Liver (tissue), 3 donors: ENCODE measurements around the gene TMEM107.

Source experiments
- EGR1 ChIP-seq, 2 donors: IDR thresholded peaks; 2 replicates each; pipeline ENCODE4 v1.6.1; 2016 to 2018; ENCODE audit warnings: antibody characterized with exemption in 2 of 2, low read depth in 2 of 2
- FOXA1 ChIP-seq: IDR thresholded peaks from 2 replicates; pipeline ENCODE4 v1.6.1; 2016; ENCODE audit warnings: antibody characterized with exemption
- GABPA ChIP-seq, 2 donors: IDR thresholded peaks in 1 of 2; conservative IDR thresholded peaks in 1 of 2; 2 replicates each; pipeline ENCODE4 v1.6.1; 2016; ENCODE audit warnings: antibody characterized with exemption in 2 of 2, mild to moderate bottlenecking in 1 of 2, moderate library complexity in 1 of 2
- HNF4A ChIP-seq, 2 donors: conservative IDR thresholded peaks; 2 replicates each; pipeline ENCODE4 v1.6.1; 2016; ENCODE audit warnings: antibody characterized with exemption in 2 of 2, mild to moderate bottlenecking in 2 of 2
- JUND ChIP-seq, 2 donors: IDR thresholded peaks; 2 replicates each; pipeline ENCODE4 v1.6.1; 2016; ENCODE audit warnings: antibody characterized with exemption in 2 of 2
- RAD21 ChIP-seq, 2 donors: IDR thresholded peaks; 2 replicates each; pipeline ENCODE4 v1.6.1; 2016; ENCODE audit warnings: antibody characterized with exemption in 2 of 2, mild to moderate bottlenecking in 2 of 2
- RXRA ChIP-seq, 2 donors: IDR thresholded peaks; 2 replicates each; pipeline ENCODE4 v1.6.1; 2017 to 2018; ENCODE audit warnings: antibody characterized with exemption in 2 of 2, mild to moderate bottlenecking in 1 of 2
- TAF1 ChIP-seq: conservative IDR thresholded peaks from 2 replicates; pipeline ENCODE4 v1.6.1; 2016; ENCODE audit warnings: antibody characterized with exemption, mild to moderate bottlenecking
- YY1 ChIP-seq: IDR thresholded peaks from 2 replicates; pipeline ENCODE4 v1.6.1; 2016; ENCODE audit warnings: antibody characterized with exemption, mild to moderate bottlenecking
- TF ChIP-seq, protein P1 (sequence below): fragments of 150-350 bp; IDR thresholded peaks from 2 replicates; pipeline ENCODE4 v1.5.1; 2017; ENCODE audit warnings: improper control_type of control experiment, low read depth, low read length; ENCODE audit not compliant: missing input control
- TF ChIP-seq, protein P2 (sequence below): IDR thresholded peaks from 2 replicates; pipeline ENCODE4 v1.6.1; 2016; ENCODE audit warnings: antibody characterized with exemption
- TF ChIP-seq, protein P3 (sequence below): IDR thresholded peaks from 2 replicates; pipeline ENCODE4 v1.6.1; 2016; ENCODE audit warnings: antibody characterized with exemption
- TF ChIP-seq, protein P4 (sequence below): IDR thresholded peaks from 2 replicates; pipeline ENCODE4 v1.6.1; 2016; ENCODE audit warnings: antibody characterized with exemption
- TF ChIP-seq, protein P5 (sequence below): IDR thresholded peaks from 2 replicates; pipeline ENCODE4 v1.6.1; 2016; ENCODE audit warnings: antibody characterized with exemption, mild to moderate bottlenecking
- donor health status: healthy.
- donor health status: healthy.

DNA sequence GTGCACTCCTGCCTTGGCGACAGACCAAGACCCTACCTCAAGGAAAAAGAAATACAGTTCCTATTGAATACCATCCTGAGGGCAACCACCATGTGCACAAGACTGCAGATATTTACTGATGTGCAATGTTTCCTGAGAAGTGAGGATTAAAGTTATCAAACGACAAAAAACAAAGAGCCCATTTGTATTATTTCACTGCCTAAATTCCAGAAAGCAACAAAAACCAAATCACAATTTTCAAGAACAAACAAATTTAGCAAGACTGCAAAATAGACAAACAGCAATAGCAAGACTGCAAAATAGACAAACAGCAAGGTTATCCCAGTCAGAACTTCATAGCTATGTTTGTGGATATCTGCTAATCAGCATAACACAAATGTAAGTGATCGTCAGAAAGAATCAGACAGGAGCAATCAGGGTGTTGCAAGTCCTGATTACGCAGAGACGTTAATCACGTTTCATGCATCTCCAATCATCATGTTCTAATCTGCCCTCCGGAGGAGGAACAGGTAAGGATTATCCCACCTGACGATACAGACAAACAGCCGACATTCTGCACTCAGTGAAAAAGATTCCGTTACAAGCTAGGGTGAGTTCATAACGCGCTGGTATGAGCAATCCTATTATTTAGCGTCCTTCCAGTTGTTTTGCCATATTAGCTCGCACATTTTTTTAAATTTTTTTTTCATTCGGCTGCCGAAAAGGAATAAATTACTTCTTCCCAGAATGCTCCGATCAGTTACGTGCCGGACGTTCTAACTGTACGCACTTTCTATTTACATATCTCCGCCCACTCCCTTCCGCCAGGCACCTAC lies 2.9 kb downstream of the TMEM107 start:
- TF ChIP-seq YY1: peak; percentile 90
- TF ChIP-seq, protein P1, sequence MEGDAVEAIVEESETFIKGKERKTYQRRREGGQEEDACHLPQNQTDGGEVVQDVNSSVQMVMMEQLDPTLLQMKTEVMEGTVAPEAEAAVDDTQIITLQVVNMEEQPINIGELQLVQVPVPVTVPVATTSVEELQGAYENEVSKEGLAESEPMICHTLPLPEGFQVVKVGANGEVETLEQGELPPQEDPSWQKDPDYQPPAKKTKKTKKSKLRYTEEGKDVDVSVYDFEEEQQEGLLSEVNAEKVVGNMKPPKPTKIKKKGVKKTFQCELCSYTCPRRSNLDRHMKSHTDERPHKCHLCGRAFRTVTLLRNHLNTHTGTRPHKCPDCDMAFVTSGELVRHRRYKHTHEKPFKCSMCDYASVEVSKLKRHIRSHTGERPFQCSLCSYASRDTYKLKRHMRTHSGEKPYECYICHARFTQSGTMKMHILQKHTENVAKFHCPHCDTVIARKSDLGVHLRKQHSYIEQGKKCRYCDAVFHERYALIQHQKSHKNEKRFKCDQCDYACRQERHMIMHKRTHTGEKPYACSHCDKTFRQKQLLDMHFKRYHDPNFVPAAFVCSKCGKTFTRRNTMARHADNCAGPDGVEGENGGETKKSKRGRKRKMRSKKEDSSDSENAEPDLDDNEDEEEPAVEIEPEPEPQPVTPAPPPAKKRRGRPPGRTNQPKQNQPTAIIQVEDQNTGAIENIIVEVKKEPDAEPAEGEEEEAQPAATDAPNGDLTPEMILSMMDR: no peak
- TF ChIP-seq GABPA (IDR thresholded peaks at IDR 0.05 in 1 of 2, conservative IDR thresholded peaks at IDR 0.05 in 1 of 2): peak; percentile 32 to 74
- peak; percentile 64 to 77 for TF ChIP-seq JUND (IDR thresholded peaks at IDR 0.05)
- TF ChIP-seq, protein P2, sequence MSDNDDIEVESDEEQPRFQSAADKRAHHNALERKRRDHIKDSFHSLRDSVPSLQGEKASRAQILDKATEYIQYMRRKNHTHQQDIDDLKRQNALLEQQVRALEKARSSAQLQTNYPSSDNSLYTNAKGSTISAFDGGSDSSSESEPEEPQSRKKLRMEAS: peak; percentile 79
- peak; percentile 64 to 80 for TF ChIP-seq EGR1 (IDR thresholded peaks at IDR 0.05; ENCODE audit: low read depth in 2 of 2)
- TF ChIP-seq, protein P3, sequence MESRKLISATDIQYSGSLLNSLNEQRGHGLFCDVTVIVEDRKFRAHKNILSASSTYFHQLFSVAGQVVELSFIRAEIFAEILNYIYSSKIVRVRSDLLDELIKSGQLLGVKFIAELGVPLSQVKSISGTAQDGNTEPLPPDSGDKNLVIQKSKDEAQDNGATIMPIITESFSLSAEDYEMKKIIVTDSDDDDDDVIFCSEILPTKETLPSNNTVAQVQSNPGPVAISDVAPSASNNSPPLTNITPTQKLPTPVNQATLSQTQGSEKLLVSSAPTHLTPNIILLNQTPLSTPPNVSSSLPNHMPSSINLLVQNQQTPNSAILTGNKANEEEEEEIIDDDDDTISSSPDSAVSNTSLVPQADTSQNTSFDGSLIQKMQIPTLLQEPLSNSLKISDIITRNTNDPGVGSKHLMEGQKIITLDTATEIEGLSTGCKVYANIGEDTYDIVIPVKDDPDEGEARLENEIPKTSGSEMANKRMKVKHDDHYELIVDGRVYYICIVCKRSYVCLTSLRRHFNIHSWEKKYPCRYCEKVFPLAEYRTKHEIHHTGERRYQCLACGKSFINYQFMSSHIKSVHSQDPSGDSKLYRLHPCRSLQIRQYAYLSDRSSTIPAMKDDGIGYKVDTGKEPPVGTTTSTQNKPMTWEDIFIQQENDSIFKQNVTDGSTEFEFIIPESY: peak; percentile 92
- TF ChIP-seq, protein P4, sequence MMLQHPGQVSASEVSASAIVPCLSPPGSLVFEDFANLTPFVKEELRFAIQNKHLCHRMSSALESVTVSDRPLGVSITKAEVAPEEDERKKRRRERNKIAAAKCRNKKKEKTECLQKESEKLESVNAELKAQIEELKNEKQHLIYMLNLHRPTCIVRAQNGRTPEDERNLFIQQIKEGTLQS: peak; percentile 89
- TF ChIP-seq TAF1: peak; percentile 76
- TF ChIP-seq HNF4A (conservative IDR thresholded peaks at IDR 0.05): peak; percentile 46 to 60
- TF ChIP-seq, protein P5, sequence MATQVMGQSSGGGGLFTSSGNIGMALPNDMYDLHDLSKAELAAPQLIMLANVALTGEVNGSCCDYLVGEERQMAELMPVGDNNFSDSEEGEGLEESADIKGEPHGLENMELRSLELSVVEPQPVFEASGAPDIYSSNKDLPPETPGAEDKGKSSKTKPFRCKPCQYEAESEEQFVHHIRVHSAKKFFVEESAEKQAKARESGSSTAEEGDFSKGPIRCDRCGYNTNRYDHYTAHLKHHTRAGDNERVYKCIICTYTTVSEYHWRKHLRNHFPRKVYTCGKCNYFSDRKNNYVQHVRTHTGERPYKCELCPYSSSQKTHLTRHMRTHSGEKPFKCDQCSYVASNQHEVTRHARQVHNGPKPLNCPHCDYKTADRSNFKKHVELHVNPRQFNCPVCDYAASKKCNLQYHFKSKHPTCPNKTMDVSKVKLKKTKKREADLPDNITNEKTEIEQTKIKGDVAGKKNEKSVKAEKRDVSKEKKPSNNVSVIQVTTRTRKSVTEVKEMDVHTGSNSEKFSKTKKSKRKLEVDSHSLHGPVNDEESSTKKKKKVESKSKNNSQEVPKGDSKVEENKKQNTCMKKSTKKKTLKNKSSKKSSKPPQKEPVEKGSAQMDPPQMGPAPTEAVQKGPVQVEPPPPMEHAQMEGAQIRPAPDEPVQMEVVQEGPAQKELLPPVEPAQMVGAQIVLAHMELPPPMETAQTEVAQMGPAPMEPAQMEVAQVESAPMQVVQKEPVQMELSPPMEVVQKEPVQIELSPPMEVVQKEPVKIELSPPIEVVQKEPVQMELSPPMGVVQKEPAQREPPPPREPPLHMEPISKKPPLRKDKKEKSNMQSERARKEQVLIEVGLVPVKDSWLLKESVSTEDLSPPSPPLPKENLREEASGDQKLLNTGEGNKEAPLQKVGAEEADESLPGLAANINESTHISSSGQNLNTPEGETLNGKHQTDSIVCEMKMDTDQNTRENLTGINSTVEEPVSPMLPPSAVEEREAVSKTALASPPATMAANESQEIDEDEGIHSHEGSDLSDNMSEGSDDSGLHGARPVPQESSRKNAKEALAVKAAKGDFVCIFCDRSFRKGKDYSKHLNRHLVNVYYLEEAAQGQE: peak; percentile 85
- peak; percentile 37 to 57 for TF ChIP-seq RAD21 (IDR thresholded peaks at IDR 0.05)
- peak; percentile 68 to 81 for TF ChIP-seq RXRA (IDR thresholded peaks at IDR 0.05)
- peak; percentile 77 for TF ChIP-seq FOXA1
